Activated CD8-positive, alpha-beta T cell treated with anti-CD3 and anti-CD28 coated beads for 36 hours (primary cell): Measurements from ENCODE around the gene RAD51B. TPM values are rescaled to one million over a fixed set of nuclear protein-coding genes. Genes with fewer than 3 reads are reported as not detected.

Experiments used
- ATAC-seq: fragments of 200-7000 bp; cut with Tn5 transposase; one replicate; pipeline ENCODE4 v1.10.0; 2021; ENCODE audit warnings: mild to moderate bottlenecking, moderate library complexity
- CTCF ChIA-PET: fragments of 350-600 bp; sonication (Branson Sonifier 250); formaldehyde crosslinking; loops from one replicate; lab custom pipeline; 2021; ENCODE audit warnings: antibody characterized with exemption; lab: Charles Lee
- POLR2A ChIA-PET: fragments of 350-600 bp; sonication (Branson Sonifier 250); formaldehyde crosslinking; loops from one replicate; lab custom pipeline; 2021; ENCODE audit warnings: antibody characterized with exemption; lab: Charles Lee
- DNase-seq: peaks from one replicate; pipeline ENCODE4 v3.0.0-alpha.2; 2020
- H3K27ac Mint-ChIP-seq: one replicate; pipeline ENCODE4 v1.8.0; 2021; ENCODE audit warnings: mild to moderate bottlenecking, mixed read lengths
- H3K27me3 Mint-ChIP-seq: one replicate; pipeline ENCODE4 v1.8.0; 2021; ENCODE audit warnings: mixed read lengths
- H3K36me3 Mint-ChIP-seq: one replicate; pipeline ENCODE4 v1.8.0; 2021; ENCODE audit warnings: low read depth, mixed read lengths
- H3K4me1 Mint-ChIP-seq: one replicate; pipeline ENCODE4 v1.8.0; 2021; ENCODE audit warnings: low read depth, mixed read lengths
- H3K4me3 Mint-ChIP-seq: one replicate; pipeline ENCODE4 v1.8.0; 2021; ENCODE audit warnings: mild to moderate bottlenecking, moderate library complexity, mixed read lengths
- H3K9me3 Mint-ChIP-seq: one replicate; pipeline ENCODE4 v1.8.0; 2021; ENCODE audit warnings: mixed read lengths
- intact Hi-C: fragments of 100-400 bp; cut with micrococcal nuclease; formaldehyde crosslinking; loops from one replicate; pipeline ENCODE4 v1.10.0; 2022
- total RNA-seq, 2 experiments: library from RNA; stranded (reverse); gene quantifications; one replicate each; pipeline ENCODE4 v1.2.3, GENCODE V29; 2021
- TF ChIP-seq, protein P1 (sequence below): fragments of 200-600 bp; IDR thresholded peaks from one replicate; pipeline ENCODE4 v1.8.0; 2022; ENCODE audit warnings: antibody characterized with exemption, mild to moderate bottlenecking

Gene RAD51B
- total RNA-seq, 2 experiments from 2014 or later = 38.2 to 40.6 TPM

DNA sequence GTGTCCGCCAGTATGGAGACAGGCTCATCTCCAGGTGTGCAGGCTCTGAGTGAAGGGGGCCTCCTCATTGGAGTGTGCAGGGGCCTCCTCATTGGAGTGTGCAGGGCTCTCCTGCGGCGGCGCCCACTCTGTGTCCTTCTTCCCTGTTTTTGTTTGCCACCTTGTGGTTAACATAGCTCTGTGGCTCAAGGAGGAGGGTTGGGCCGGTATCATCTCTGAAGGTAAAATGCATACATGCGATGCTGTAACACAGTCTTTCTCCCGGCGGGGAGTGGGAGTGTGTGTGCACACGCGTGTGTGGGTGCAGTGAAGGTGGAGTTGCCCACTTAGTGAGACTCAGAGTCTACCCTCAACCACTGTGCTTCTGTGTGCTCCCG lies 543.9 kb downstream of the RAD51B start:
- no peaks in the 10 kb centered on the region for H3K9me3 Mint-ChIP-seq
- peaks cover 39% of the 10 kb centered on the region for H3K4me1 Mint-ChIP-seq
- no peaks in the 10 kb centered on the region for H3K36me3 Mint-ChIP-seq
- CTCF ChIA-PET = no interaction called here
- H3K4me3 Mint-ChIP-seq = no peak overlapping the region
- DNase-seq (no peak), ATAC-seq (no peak)
- POLR2A ChIA-PET = no interaction called here
- H3K27me3 Mint-ChIP-seq = no peaks in the 10 kb centered on the region
- H3K27ac Mint-ChIP-seq = no peak overlapping the region
- intact Hi-C loops = no loop called here
- TF ChIP-seq, protein P1, sequence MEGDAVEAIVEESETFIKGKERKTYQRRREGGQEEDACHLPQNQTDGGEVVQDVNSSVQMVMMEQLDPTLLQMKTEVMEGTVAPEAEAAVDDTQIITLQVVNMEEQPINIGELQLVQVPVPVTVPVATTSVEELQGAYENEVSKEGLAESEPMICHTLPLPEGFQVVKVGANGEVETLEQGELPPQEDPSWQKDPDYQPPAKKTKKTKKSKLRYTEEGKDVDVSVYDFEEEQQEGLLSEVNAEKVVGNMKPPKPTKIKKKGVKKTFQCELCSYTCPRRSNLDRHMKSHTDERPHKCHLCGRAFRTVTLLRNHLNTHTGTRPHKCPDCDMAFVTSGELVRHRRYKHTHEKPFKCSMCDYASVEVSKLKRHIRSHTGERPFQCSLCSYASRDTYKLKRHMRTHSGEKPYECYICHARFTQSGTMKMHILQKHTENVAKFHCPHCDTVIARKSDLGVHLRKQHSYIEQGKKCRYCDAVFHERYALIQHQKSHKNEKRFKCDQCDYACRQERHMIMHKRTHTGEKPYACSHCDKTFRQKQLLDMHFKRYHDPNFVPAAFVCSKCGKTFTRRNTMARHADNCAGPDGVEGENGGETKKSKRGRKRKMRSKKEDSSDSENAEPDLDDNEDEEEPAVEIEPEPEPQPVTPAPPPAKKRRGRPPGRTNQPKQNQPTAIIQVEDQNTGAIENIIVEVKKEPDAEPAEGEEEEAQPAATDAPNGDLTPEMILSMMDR = no peak

DNA sequence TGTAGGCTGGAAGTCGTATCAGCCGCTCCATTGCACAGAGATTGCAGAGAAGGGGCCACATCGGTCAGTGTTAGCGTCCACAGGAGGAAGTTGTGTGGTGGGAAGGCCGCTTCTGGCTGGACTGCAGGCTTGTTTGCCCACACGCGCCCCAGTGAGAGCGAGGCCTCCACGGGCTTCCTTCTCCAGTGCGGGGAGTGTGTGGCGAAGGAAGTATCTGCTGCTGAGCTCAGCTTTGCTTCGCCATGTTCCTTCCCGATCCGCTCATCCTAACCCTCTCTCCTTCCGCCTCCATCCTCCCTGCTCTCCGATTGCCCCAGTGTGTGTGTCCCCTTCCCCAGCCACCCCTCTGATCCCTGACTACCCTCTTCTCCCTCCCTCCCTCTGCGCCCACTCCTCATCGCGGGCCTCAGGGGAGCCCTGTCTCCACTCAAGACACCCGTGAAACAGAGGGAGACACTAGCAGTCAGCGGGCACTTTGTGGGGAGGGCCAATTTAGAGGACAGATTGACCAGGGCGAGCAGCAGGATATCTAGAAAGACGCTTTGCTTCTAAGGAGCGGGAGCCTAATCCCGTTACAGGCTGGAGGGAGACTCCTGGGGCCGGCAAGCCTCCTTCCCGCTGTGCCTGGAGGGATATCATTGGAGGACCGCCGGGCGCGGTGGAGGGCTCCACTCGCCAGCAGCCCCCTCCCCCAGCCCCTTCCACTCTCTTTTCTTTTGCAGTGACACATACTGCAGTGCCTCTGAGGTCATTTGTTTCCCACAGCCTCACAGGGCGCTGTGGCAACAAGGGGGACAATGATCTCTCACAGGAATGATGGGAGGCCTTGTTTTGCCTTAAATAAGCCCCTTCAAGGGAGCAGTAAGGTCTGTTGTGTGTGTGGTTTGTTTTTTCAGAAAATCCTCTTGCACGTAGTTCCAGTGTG lies 544.5 kb downstream of the RAD51B start:
- intact Hi-C loops = no loop called here
- ChIA-PET POLR2A (interaction anchor here (1.0 kb wide), 1 partner anchor 429 kb away, joined by 4 read pairs; the partner anchor contains the start of gene ZFP36L1), CTCF (no interaction called here)
- ATAC-seq (no peak), DNase-seq (no peak)
- Mint-ChIP-seq H3K27ac (no peak overlapping the region), H3K9me3 (no peaks in the 10 kb centered on the region), H3K27me3 (no peaks in the 10 kb centered on the region), H3K4me1 (peaks cover 44% of the 10 kb centered on the region), H3K36me3 (no peaks in the 10 kb centered on the region), H3K4me3 (no peak overlapping the region)
- TF ChIP-seq, protein P1 = no peak

DNA sequence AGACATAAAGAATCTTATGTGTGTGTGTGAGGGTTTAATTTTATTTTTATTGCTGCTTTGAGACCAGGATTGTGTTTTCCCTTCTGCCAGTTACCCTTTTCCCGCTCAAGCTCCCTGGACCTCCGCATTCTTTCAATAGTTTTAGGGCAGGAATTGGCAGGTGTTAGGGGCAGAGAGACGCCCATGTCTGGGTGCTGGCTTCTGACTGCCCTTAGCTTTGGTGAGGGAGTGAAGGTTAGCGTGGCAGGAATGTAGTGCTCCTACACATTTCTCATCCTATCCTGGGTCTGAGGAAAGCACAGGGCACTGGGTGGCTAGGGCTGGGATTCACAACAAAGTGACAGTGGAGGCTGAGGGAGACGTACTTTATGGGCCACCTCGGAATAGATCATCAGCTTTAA lies 545.2 kb downstream of the RAD51B start:
- peaks cover 44% of the 10 kb centered on the region for H3K4me1 Mint-ChIP-seq
- intact Hi-C loops = no loop called here
- no peak for DNase-seq
- no peaks in the 10 kb centered on the region for H3K27me3 Mint-ChIP-seq
- H3K4me3 Mint-ChIP-seq = no peak overlapping the region
- H3K36me3 Mint-ChIP-seq = no peaks in the 10 kb centered on the region
- TF ChIP-seq, protein P1 = no peak
- ChIA-PET POLR2A (interaction anchor here (1.0 kb wide), 1 partner anchor 428 kb away, joined by 4 read pairs; the partner anchor contains the start of gene ZFP36L1), CTCF (interaction anchor here (2.3 kb wide), 1 partner anchor 10 kb away, joined by 6 read pairs; no protein-coding TSS in a partner anchor)
- H3K9me3 Mint-ChIP-seq = no peaks in the 10 kb centered on the region
- H3K27ac Mint-ChIP-seq = no peak overlapping the region
- no peak for ATAC-seq

DNA sequence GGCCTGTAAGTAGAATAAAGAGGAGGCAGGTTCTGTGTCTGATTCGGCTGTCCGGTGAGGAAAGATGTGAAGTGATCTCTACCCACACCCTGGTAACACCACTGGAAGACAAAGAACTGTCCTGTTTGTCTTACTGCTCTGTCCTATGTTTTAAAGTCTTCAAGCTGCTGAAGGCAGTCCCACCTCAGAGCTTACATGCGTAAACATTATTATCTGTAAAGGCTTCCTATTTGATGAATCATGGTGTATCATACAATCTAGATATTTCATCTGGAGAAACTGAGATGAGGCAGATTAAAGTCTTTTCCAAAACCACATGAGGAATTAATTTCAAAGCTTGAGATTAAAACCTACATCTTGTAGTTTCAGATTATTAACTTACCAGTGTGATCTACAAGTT lies 545.6 kb downstream of the RAD51B start:
- ChIA-PET POLR2A (interaction anchor here (1.0 kb wide), 1 partner anchor 428 kb away, joined by 4 read pairs; the partner anchor contains the start of gene ZFP36L1), CTCF (interaction anchor here (2.3 kb wide), 1 partner anchor 10 kb away, joined by 6 read pairs; no protein-coding TSS in a partner anchor)
- no peaks in the 10 kb centered on the region for H3K36me3 Mint-ChIP-seq
- peaks cover 44% of the 10 kb centered on the region for H3K4me1 Mint-ChIP-seq
- TF ChIP-seq, protein P1 = no peak
- no peak overlapping the region for H3K27ac Mint-ChIP-seq
- H3K9me3 Mint-ChIP-seq = no peaks in the 10 kb centered on the region
- no peak overlapping the region for H3K4me3 Mint-ChIP-seq
- no peaks in the 10 kb centered on the region for H3K27me3 Mint-ChIP-seq
- no peak for DNase-seq
- ATAC-seq = no peak
- intact Hi-C loops = no loop called here

DNA sequence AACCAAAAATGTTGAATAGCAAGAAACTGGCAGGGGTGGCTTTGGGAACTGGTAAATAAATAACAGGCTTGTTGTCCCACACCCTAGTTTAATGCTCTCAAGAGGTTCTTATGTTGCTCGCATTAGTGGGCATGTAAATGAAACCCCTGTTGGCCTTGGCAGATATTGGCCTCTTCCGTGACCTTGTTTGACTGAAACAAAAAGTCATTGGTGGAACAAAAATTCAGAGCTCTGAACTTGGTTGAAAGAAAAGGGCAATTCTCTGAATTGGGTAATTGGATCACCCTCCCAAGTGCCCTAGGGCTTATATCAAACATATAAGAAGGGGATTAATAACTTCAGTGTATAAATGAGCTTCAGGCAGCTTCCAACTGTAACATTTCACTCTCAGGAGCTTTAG lies 547.1 kb downstream of the RAD51B start:
- Mint-ChIP-seq H3K4me1 (peaks cover 46% of the 10 kb centered on the region), H3K27me3 (no peaks in the 10 kb centered on the region), H3K27ac (no peak overlapping the region), H3K9me3 (no peaks in the 10 kb centered on the region), H3K4me3 (no peak overlapping the region), H3K36me3 (no peaks in the 10 kb centered on the region)
- TF ChIP-seq, protein P1 = no peak
- no peak for DNase-seq
- no peak for ATAC-seq
- intact Hi-C loops = no loop called here
- ChIA-PET CTCF (interaction anchor here (1.6 to 2.3 kb wide), 2 partner anchors 8 to 39 kb away, joined by 3 to 6 read pairs; no protein-coding TSS in a partner anchor), POLR2A (interaction anchor here (1.2 kb wide), 1 partner anchor 448 kb away, joined by 3 read pairs; no protein-coding TSS in a partner anchor)
